ENCODE measurements around the gene OSBPL10. TPM values are rescaled to one million over a fixed set of nuclear protein-coding genes. Genes with fewer than 3 reads are reported as not detected.
"Not testable (repeated sequence)": the region's sequence is repeated elsewhere in the genome, so short reads cannot be mapped to it uniquely, and the experiment has no call there.

The OSBPL10 gene
- total RNA-seq, 1 experiment from 2014 or later = 8.3 TPM

- DNase-seq (ENCODE audit: low spot score) = no peak
Observed at GRCh38 chr3:31890742-31891469, 90.2 kb downstream of the OSBPL10 start.

GRCh38 chr3:31890007-31890406, 91.1 kb downstream of the OSBPL10 start:
- no peak for DNase-seq (ENCODE audit: low spot score)

GRCh38 chr3:31885235-31885634, 95.8 kb downstream of the OSBPL10 start:
- no peak for DNase-seq (ENCODE audit: low spot score)

- no peak for DNase-seq (ENCODE audit: low spot score)
Observed at GRCh38 chr3:31884251-31884650, 96.8 kb downstream of the OSBPL10 start.

- no peak for DNase-seq (ENCODE audit: low spot score)
Observed at GRCh38 chr3:31882895-31883294, 98.2 kb downstream of the OSBPL10 start.

GRCh38 chr3:31882431-31882830, 98.6 kb downstream of the OSBPL10 start:
- DNase-seq (ENCODE audit: low spot score) = no peak

GRCh38 chr3:31880482-31881078, 100.5 kb downstream of the OSBPL10 start:
- DNase-seq (ENCODE audit: low spot score) = no peak

GRCh38 chr3:31880020-31880419, 101.0 kb downstream of the OSBPL10 start:
- peak; percentile 29 for DNase-seq (ENCODE audit: low spot score)

GRCh38 chr3:31879365-31879764, 101.7 kb downstream of the OSBPL10 start:
- DNase-seq (ENCODE audit: low spot score) = no peak

- no peak for DNase-seq (ENCODE audit: low spot score)
Observed at GRCh38 chr3:31878231-31878838, 102.7 kb downstream of the OSBPL10 start.

- DNase-seq (ENCODE audit: low spot score) = peak; percentile 42
Observed at GRCh38 chr3:31876331-31876730, 104.7 kb downstream of the OSBPL10 start.

GRCh38 chr3:31875437-31875836, 105.6 kb downstream of the OSBPL10 start:
- no peak for DNase-seq (ENCODE audit: low spot score)

GRCh38 chr3:31873254-31873820, 107.7 kb downstream of the OSBPL10 start:
- DNase-seq (ENCODE audit: low spot score) = no peak

GRCh38 chr3:31871939-31872507, 109.0 kb downstream of the OSBPL10 start:
- DNase-seq (ENCODE audit: low spot score) = no peak

- not testable (repeated sequence) for DNase-seq (ENCODE audit: low spot score)
Observed at GRCh38 chr3:31870111-31870510, 111.0 kb downstream of the OSBPL10 start.

GRCh38 chr3:31868236-31868635, 112.8 kb downstream of the OSBPL10 start:
- DNase-seq (ENCODE audit: low spot score) = no peak

GRCh38 chr3:31862666-31863279, 118.3 kb downstream of the OSBPL10 start:
- no peak for DNase-seq (ENCODE audit: low spot score)

- no peak for DNase-seq (ENCODE audit: low spot score)
Observed at GRCh38 chr3:31861826-31862225, 119.2 kb downstream of the OSBPL10 start.

GRCh38 chr3:31860642-31861041, 120.4 kb downstream of the OSBPL10 start:
- not testable (repeated sequence) for DNase-seq (ENCODE audit: low spot score)

GRCh38 chr3:31859245-31859644, 121.8 kb downstream of the OSBPL10 start:
- no peak for DNase-seq (ENCODE audit: low spot score)

GRCh38 chr3:31858439-31858838, 122.6 kb downstream of the OSBPL10 start:
- DNase-seq (ENCODE audit: low spot score) = no peak

GRCh38 chr3:31853580-31853979, 127.5 kb downstream of the OSBPL10 start:
- DNase-seq (ENCODE audit: low spot score) = no peak

All from H4 (cell line).